Neutrophil (primary cell): ENCODE results near the gene PAX3.
A peak's percentile ranks its signal among the peaks of the same experiment; 100 is the strongest.

Experiments used
- H3K27ac ChIP-seq: fragments of 200-600 bp; sonication (generic); 2 replicates; pipeline ENCODE4 v1.5.1; 2016; ENCODE audit warnings: mild to moderate bottlenecking, moderate library complexity
- H3K27me3 ChIP-seq: fragments of 200-600 bp; sonication (generic); 2 replicates; pipeline ENCODE4 v1.6.0; 2016; ENCODE audit warnings: mild to moderate bottlenecking
- H3K36me3 ChIP-seq: fragments of 200-600 bp; sonication (generic); 2 replicates; pipeline ENCODE4 v1.5.1; 2017
- H3K4me1 ChIP-seq, 2 experiments: fragments of 200-600 bp in 1 of 2; sonication (generic) in 1 of 2; 1 replicate in 1 of 2; 2 replicates in 1 of 2; pipeline versions ENCODE4 v1.5.1 to v1.6.1; 2013 to 2016; ENCODE audit warnings: low read depth in 1 of 2, low read length in 1 of 2, mild to moderate bottlenecking in 1 of 2, moderate library complexity in 1 of 2; ENCODE audit not compliant: control insufficient read depth in 1 of 2, insufficient read depth in 1 of 2
- H3K4me3 ChIP-seq, 2 experiments: fragments of 200-600 bp in 1 of 2; sonication (generic) in 1 of 2; 1 replicate in 1 of 2; 2 replicates in 1 of 2; pipeline ENCODE4 v1.5.1; 2013 to 2016; ENCODE audit warnings: low read depth in 1 of 2, low read length in 1 of 2, mild to moderate bottlenecking in 1 of 2, moderate library complexity in 1 of 2
- H3K9me3 ChIP-seq: fragments of 200-600 bp; sonication (generic); 2 replicates; pipeline ENCODE4 v1.5.1; 2016
- TF ChIP-seq, protein P1 (sequence below): fragments of 200-600 bp; sonication (generic); IDR thresholded peaks from 2 replicates; pipeline ENCODE4 v1.5.1; 2016; ENCODE audit warnings: antibody characterized with exemption

The PAX3 gene

GRCh38 chr2:222298311-222299150 is at the start of gene PAX3:
Gene PAX3 (minus strand): TSS chr2:222298998. CDS start chr2:222298615, 383 bp downstream.
- peaks cover 5% of the 10 kb centered on the region for H3K9me3 ChIP-seq
- H3K27ac ChIP-seq, result no peak within 1 kb of the TSS
- TF ChIP-seq, protein P1, sequence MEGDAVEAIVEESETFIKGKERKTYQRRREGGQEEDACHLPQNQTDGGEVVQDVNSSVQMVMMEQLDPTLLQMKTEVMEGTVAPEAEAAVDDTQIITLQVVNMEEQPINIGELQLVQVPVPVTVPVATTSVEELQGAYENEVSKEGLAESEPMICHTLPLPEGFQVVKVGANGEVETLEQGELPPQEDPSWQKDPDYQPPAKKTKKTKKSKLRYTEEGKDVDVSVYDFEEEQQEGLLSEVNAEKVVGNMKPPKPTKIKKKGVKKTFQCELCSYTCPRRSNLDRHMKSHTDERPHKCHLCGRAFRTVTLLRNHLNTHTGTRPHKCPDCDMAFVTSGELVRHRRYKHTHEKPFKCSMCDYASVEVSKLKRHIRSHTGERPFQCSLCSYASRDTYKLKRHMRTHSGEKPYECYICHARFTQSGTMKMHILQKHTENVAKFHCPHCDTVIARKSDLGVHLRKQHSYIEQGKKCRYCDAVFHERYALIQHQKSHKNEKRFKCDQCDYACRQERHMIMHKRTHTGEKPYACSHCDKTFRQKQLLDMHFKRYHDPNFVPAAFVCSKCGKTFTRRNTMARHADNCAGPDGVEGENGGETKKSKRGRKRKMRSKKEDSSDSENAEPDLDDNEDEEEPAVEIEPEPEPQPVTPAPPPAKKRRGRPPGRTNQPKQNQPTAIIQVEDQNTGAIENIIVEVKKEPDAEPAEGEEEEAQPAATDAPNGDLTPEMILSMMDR, result no peak
- H3K4me3 ChIP-seq, result peak within 1 kb of the TSS; percentile 43 to 49
- H3K4me1 ChIP-seq, result peaks cover 88 to 94% of the 10 kb centered on the region in 2 experiments
- H3K27me3 ChIP-seq, result peaks cover 100% of the 10 kb centered on the region
- no peaks in the 10 kb centered on the region for H3K36me3 ChIP-seq

- Histone ChIP-seq H3K9me3 (no peaks in the 10 kb centered on the region), H3K4me3 (no peak overlapping the region)
- TF ChIP-seq, protein P1, result no peak
Measured at GRCh38 chr2:222341331-222341730, 42.5 kb upstream of the PAX3 start.

DNA sequence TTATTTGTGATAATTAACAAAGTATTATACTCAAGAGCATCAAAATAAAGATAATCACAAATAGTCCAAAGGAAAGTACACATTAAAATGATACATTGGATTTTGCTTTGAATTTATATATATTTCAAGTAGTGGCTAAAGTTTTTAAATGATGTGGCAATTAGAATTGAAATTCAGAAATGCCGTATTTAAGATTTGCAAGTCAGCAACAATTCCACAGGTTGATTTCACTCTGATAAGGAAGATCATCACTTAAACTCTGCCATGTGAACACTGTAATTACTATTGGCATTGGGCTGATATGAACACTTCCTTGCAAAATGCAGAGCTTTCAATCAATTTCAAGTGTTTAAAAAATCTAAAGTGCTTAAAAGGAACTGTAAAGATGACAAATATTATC is 39.6 kb upstream of the PAX3 start:
- TF ChIP-seq, protein P1, result no peak
- H3K4me1 ChIP-seq, result no peaks in the 10 kb centered on the region
- no peaks in the 10 kb centered on the region for H3K36me3 ChIP-seq
- H3K9me3 ChIP-seq, result no peaks in the 10 kb centered on the region
- H3K27me3 ChIP-seq, result no peaks in the 10 kb centered on the region
- H3K4me3 ChIP-seq, result no peak overlapping the region
- H3K27ac ChIP-seq, result no peak overlapping the region

More at GRCh38 chr2:222341331-222341730, 42.5 kb upstream of the PAX3 start:
- Histone ChIP-seq H3K36me3 (no peaks in the 10 kb centered on the region), H3K4me1 (no peaks in the 10 kb centered on the region), H3K27me3 (no peaks in the 10 kb centered on the region), H3K27ac (no peak overlapping the region)

GRCh38 chr2:222336931-222337330 is 38.1 kb upstream of the PAX3 start:
- Histone ChIP-seq H3K36me3 (no peaks in the 10 kb centered on the region), H3K4me3 (no peak overlapping the region), H3K9me3 (no peaks in the 10 kb centered on the region), H3K4me1 (peaks cover 0 to 4% of the 10 kb centered on the region in 2 experiments), H3K27ac (no peak overlapping the region), H3K27me3 (no peaks in the 10 kb centered on the region)
- TF ChIP-seq, protein P1, result no peak

DNA sequence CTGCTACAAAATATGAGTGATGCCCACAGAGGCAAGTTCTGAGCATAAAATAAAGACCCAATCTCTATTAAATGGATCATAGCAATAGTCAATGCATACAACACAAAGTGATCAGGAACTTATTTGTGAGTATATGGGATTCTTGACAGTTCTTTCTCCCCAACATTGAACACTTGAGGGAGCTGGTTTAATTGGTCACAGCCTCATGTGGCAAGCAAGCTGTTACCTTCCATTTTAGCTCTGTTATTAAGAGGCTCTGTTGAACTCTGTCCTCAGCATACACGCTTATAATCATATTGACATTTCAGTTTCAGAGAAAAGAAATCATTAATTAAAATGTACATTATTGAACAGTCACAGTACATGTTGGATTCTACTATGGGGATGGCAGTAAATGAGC is 37.6 kb upstream of the PAX3 start:
- Histone ChIP-seq H3K27me3 (peaks cover under 1% of the 10 kb centered on the region), H3K36me3 (no peaks in the 10 kb centered on the region), H3K4me3 (no peak overlapping the region), H3K27ac (no peak overlapping the region), H3K4me1 (peaks cover 0 to 5% of the 10 kb centered on the region in 2 experiments), H3K9me3 (no peaks in the 10 kb centered on the region)
- TF ChIP-seq, protein P1, result no peak
